ENCODE results near the gene ENTPD6.
A peak's percentile ranks its signal among the peaks of the same experiment; 100 is the strongest.

ENTPD6 gene

GRCh38 chr20:25187220-25187619, 8.3 kb upstream of the ENTPD6 start:
- FAIRE-seq = no peak
- DNase-seq (ENCODE audit: insufficient read length, low spot score) = no peak
- no peak for TF ChIP-seq POLR2A (IDR thresholded peaks at IDR 0.05; ENCODE audit: low read depth, low read length)
- TF ChIP-seq PAX5 (IDR thresholded peaks at IDR 0.05; ENCODE audit: insufficient read depth, low read length, severe bottlenecking) = no peak
- TF ChIP-seq SPI1 (IDR thresholded peaks at IDR 0.05; ENCODE audit: low read depth, low read length) = no peak
- TF ChIP-seq POU2F2 (IDR thresholded peaks at IDR 0.05; ENCODE audit: low read depth, low read length) = no peak
- no peak for TF ChIP-seq TAF1 (IDR thresholded peaks at IDR 0.05; ENCODE audit: low read depth, low read length)
- TF ChIP-seq POLR2AphosphoS5 (IDR thresholded peaks at IDR 0.05; ENCODE audit: low read depth, low read length) = no peak

- FAIRE-seq (no peak), DNase-seq (ENCODE audit: insufficient read length, low spot score) (no peak)
- no peak for TF ChIP-seq POU2F2 (IDR thresholded peaks at IDR 0.05; ENCODE audit: low read depth, low read length)
- no peak for TF ChIP-seq PAX5 (IDR thresholded peaks at IDR 0.05; ENCODE audit: insufficient read depth, low read length, severe bottlenecking)
- no peak for TF ChIP-seq TAF1 (IDR thresholded peaks at IDR 0.05; ENCODE audit: low read depth, low read length)
- TF ChIP-seq POLR2AphosphoS5 (IDR thresholded peaks at IDR 0.05; ENCODE audit: low read depth, low read length) = no peak
- TF ChIP-seq SPI1 (IDR thresholded peaks at IDR 0.05; ENCODE audit: low read depth, low read length) = no peak
- no peak for TF ChIP-seq POLR2A (IDR thresholded peaks at IDR 0.05; ENCODE audit: low read depth, low read length)
Measured at GRCh38 chr20:25187635-25188034, 7.9 kb upstream of the ENTPD6 start.

- DNase-seq (ENCODE audit: insufficient read length, low spot score) (no peak), FAIRE-seq (no peak)
- TF ChIP-seq PAX5 (IDR thresholded peaks at IDR 0.05; ENCODE audit: insufficient read depth, low read length, severe bottlenecking) (no peak), POLR2A (IDR thresholded peaks at IDR 0.05; ENCODE audit: low read depth, low read length) (no peak), POLR2AphosphoS5 (IDR thresholded peaks at IDR 0.05; ENCODE audit: low read depth, low read length) (no peak), POU2F2 (IDR thresholded peaks at IDR 0.05; ENCODE audit: low read depth, low read length) (no peak)
Measured at GRCh38 chr20:25188218-25188617, 7.3 kb upstream of the ENTPD6 start.

- no peak for FAIRE-seq
- TF ChIP-seq SPI1 (IDR thresholded peaks at IDR 0.05; ENCODE audit: low read depth, low read length) (no peak), TAF1 (IDR thresholded peaks at IDR 0.05; ENCODE audit: low read depth, low read length) (no peak), PAX5 (IDR thresholded peaks at IDR 0.05; ENCODE audit: insufficient read depth, low read length, severe bottlenecking) (no peak), POU2F2 (IDR thresholded peaks at IDR 0.05; ENCODE audit: low read depth, low read length) (no peak), POLR2AphosphoS5 (IDR thresholded peaks at IDR 0.05; ENCODE audit: low read depth, low read length) (no peak), POLR2A (IDR thresholded peaks at IDR 0.05; ENCODE audit: low read depth, low read length) (no peak)
- no peak for DNase-seq (ENCODE audit: insufficient read length, low spot score)
Measured at GRCh38 chr20:25191051-25191450, 4.5 kb upstream of the ENTPD6 start.

GRCh38 chr20:25191689-25192088, 3.8 kb upstream of the ENTPD6 start:
- DNase-seq (ENCODE audit: insufficient read length, low spot score) (no peak), FAIRE-seq (no peak)
- TF ChIP-seq PAX5 (IDR thresholded peaks at IDR 0.05; ENCODE audit: insufficient read depth, low read length, severe bottlenecking) (no peak), POLR2A (IDR thresholded peaks at IDR 0.05; ENCODE audit: low read depth, low read length) (no peak), TAF1 (IDR thresholded peaks at IDR 0.05; ENCODE audit: low read depth, low read length) (no peak), SPI1 (IDR thresholded peaks at IDR 0.05; ENCODE audit: low read depth, low read length) (no peak), POU2F2 (IDR thresholded peaks at IDR 0.05; ENCODE audit: low read depth, low read length) (no peak), POLR2AphosphoS5 (IDR thresholded peaks at IDR 0.05; ENCODE audit: low read depth, low read length) (no peak)

GRCh38 chr20:25193843-25194242, 1.7 kb upstream of the ENTPD6 start:
- FAIRE-seq (no peak), DNase-seq (ENCODE audit: insufficient read length, low spot score) (no peak)
- TF ChIP-seq SPI1 (IDR thresholded peaks at IDR 0.05; ENCODE audit: low read depth, low read length) = 0 out of 2 replicates have a peak, but pooled peaks have one; percentile 17
- no peak for TF ChIP-seq PAX5 (IDR thresholded peaks at IDR 0.05; ENCODE audit: insufficient read depth, low read length, severe bottlenecking)

GRCh38 chr20:25194333-25194972, 1.1 kb upstream of the ENTPD6 start:
- DNase-seq (ENCODE audit: insufficient read length, low spot score) (no peak), FAIRE-seq (no peak)
- TF ChIP-seq PAX5 (IDR thresholded peaks at IDR 0.05; ENCODE audit: insufficient read depth, low read length, severe bottlenecking) = no peak
- TF ChIP-seq SPI1 (IDR thresholded peaks at IDR 0.05; ENCODE audit: low read depth, low read length) = no peak
- TF ChIP-seq POLR2A (IDR thresholded peaks at IDR 0.05; ENCODE audit: low read depth, low read length) = no peak
- no peak for TF ChIP-seq POLR2AphosphoS5 (IDR thresholded peaks at IDR 0.05; ENCODE audit: low read depth, low read length)
- no peak for TF ChIP-seq POU2F2 (IDR thresholded peaks at IDR 0.05; ENCODE audit: low read depth, low read length)
- TF ChIP-seq TAF1 (IDR thresholded peaks at IDR 0.05; ENCODE audit: low read depth, low read length) = no peak

- no peak for TF ChIP-seq PAX5 (IDR thresholded peaks at IDR 0.05; ENCODE audit: insufficient read depth, low read length, severe bottlenecking)
- no peak for TF ChIP-seq TAF1 (IDR thresholded peaks at IDR 0.05; ENCODE audit: low read depth, low read length)
- TF ChIP-seq SPI1 (IDR thresholded peaks at IDR 0.05; ENCODE audit: low read depth, low read length) = no peak
- no peak for TF ChIP-seq POU2F2 (IDR thresholded peaks at IDR 0.05; ENCODE audit: low read depth, low read length)
- TF ChIP-seq POLR2A (IDR thresholded peaks at IDR 0.05; ENCODE audit: low read depth, low read length) = no peak
- TF ChIP-seq POLR2AphosphoS5 (IDR thresholded peaks at IDR 0.05; ENCODE audit: low read depth, low read length) = no peak
- DNase-seq (ENCODE audit: insufficient read length, low spot score) = no peak
- no peak for FAIRE-seq
Measured at GRCh38 chr20:25195962-25196785, 662 bp downstream of the ENTPD6 start.

- FAIRE-seq (no peak), DNase-seq (ENCODE audit: insufficient read length, low spot score) (no peak)
- TF ChIP-seq PAX5 (IDR thresholded peaks at IDR 0.05; ENCODE audit: insufficient read depth, low read length, severe bottlenecking) (no peak), POLR2AphosphoS5 (IDR thresholded peaks at IDR 0.05; ENCODE audit: low read depth, low read length) (no peak), TAF1 (IDR thresholded peaks at IDR 0.05; ENCODE audit: low read depth, low read length) (no peak), SPI1 (IDR thresholded peaks at IDR 0.05; ENCODE audit: low read depth, low read length) (no peak), POU2F2 (IDR thresholded peaks at IDR 0.05; ENCODE audit: low read depth, low read length) (no peak), POLR2A (IDR thresholded peaks at IDR 0.05; ENCODE audit: low read depth, low read length) (no peak)
Measured at GRCh38 chr20:25196786-25197120, 1.2 kb downstream of the ENTPD6 start.
